Brain microvascular endothelial cell (primary cell): ENCODE measurements around the gene CFAP69.

Source experiments
- DNase-seq: peaks from one replicate; pipeline ENCODE4 v3.0.0-alpha.2; 2020
- H3K27ac ChIP-seq: fragments of 250-450 bp; sonication (Bioruptor Pico); 2 replicates; pipeline ENCODE4 v1.5.1; 2020; ENCODE audit warnings: mild to moderate bottlenecking, moderate library complexity
- H3K27me3 ChIP-seq: fragments of 250-450 bp; sonication (Bioruptor Pico); replicated peaks from 2 replicates; pipeline ENCODE4 v1.5.1; 2020; ENCODE audit warnings: mild to moderate bottlenecking
- H3K36me3 ChIP-seq: fragments of 250-450 bp; sonication (Bioruptor Pico); replicated peaks from 2 replicates; pipeline ENCODE4 v1.5.1; 2020; ENCODE audit warnings: mild to moderate bottlenecking
- H3K4me3 ChIP-seq: 2 replicates; pipeline ENCODE4 v1.5.1; 2011; ENCODE audit warnings: low read depth, mild to moderate bottlenecking, control low read depth, low read length, moderate library complexity
- CTCF ChIP-seq: IDR thresholded peaks from 2 replicates; pipeline ENCODE4 v1.5.1; 2011; ENCODE audit warnings: low read depth, mild to moderate bottlenecking, moderate library complexity, low read length, control low read depth, inconsistent platforms; ENCODE audit errors: missing control alignments
- in situ Hi-C: cut with HindIII; loops from 2 replicates; pipeline ENCODE4 v1.10.0; 2017; ENCODE audit warnings: low sequenced_read_pairs, low pct_ligation_motif_present

The CFAP69 gene

GRCh38 chr7:90238022-90238421 is 7.0 kb upstream of the CFAP69 start:
- H3K36me3 ChIP-seq: no peaks in the 10 kb centered on the region
- no peak overlapping the region for H3K4me3 ChIP-seq
- H3K27ac ChIP-seq: no peak overlapping the region
- DNase-seq: no peak
- H3K27me3 ChIP-seq: no peaks in the 10 kb centered on the region
- TF ChIP-seq CTCF: no peak
- in situ Hi-C loops: no loop called here

- DNase-seq: no peak
- Histone ChIP-seq H3K27ac (no peak overlapping the region), H3K27me3 (no peaks in the 10 kb centered on the region), H3K4me3 (no peak overlapping the region), H3K36me3 (no peaks in the 10 kb centered on the region)
- in situ Hi-C loops: no loop called here
- no peak for TF ChIP-seq CTCF
Measured at GRCh38 chr7:90238583-90238982, 6.4 kb upstream of the CFAP69 start.

GRCh38 chr7:90239050-90239449 is 5.9 kb upstream of the CFAP69 start:
- H3K36me3 ChIP-seq: no peaks in the 10 kb centered on the region
- H3K27ac ChIP-seq: no peak overlapping the region
- no peak for TF ChIP-seq CTCF
- in situ Hi-C loops: no loop called here
- no peak overlapping the region for H3K4me3 ChIP-seq
- no peak for DNase-seq
- H3K27me3 ChIP-seq: no peaks in the 10 kb centered on the region

GRCh38 chr7:90239625-90240228 is 5.2 kb upstream of the CFAP69 start:
- no peaks in the 10 kb centered on the region for H3K27me3 ChIP-seq

GRCh38 chr7:90242369-90243168 is 2.4 kb upstream of the CFAP69 start:
- no peaks in the 10 kb centered on the region for H3K27me3 ChIP-seq
- DNase-seq: no peak
- H3K36me3 ChIP-seq: no peaks in the 10 kb centered on the region
- H3K4me3 ChIP-seq: no peak overlapping the region
- no peak overlapping the region for H3K27ac ChIP-seq
- in situ Hi-C loops: no loop called here
- TF ChIP-seq CTCF: no peak

More at GRCh38 chr7:90239625-90240228, 5.2 kb upstream of the CFAP69 start:
- TF ChIP-seq CTCF: no peak
- no peak for DNase-seq
- Histone ChIP-seq H3K4me3 (no peak overlapping the region), H3K36me3 (no peaks in the 10 kb centered on the region), H3K27ac (no peak overlapping the region)
- in situ Hi-C loops: no loop called here
